Stimulated activated CD8-positive, alpha-beta memory T cell treated with anti-CD3 and anti-CD28 coated beads, Interleukin-12 subunit alpha, Interleukin-12 subunit beta, amount 100 ng/mL, for 4 hours (primary cell): ENCODE data around the gene FAM193B.

ENCODE experiments used
- DNase-seq: peaks from one replicate; pipeline ENCODE4 v3.0.0-alpha.2; 2020; ENCODE audit warnings: low read depth

The FAM193B gene

GRCh38 chr5:177515580-177515979 lies 38.8 kb downstream of the FAM193B start:
- no peak for DNase-seq

- no peak for DNase-seq
Observed at GRCh38 chr5:177514541-177514940, 39.8 kb downstream of the FAM193B start.

- DNase-seq = no peak
Observed at GRCh38 chr5:177513500-177513899, 40.9 kb downstream of the FAM193B start.

GRCh38 chr5:177512736-177513380 lies 41.5 kb downstream of the FAM193B start:
- DNase-seq = no peak

GRCh38 chr5:177511796-177512675 lies 42.3 kb downstream of the FAM193B start:
- DNase-seq = no peak

GRCh38 chr5:177511181-177511580 lies 43.2 kb downstream of the FAM193B start:
- no peak for DNase-seq

- no peak for DNase-seq
Observed at GRCh38 chr5:177510567-177511053, 43.8 kb downstream of the FAM193B start.

- no peak for DNase-seq
Observed at GRCh38 chr5:177509991-177510566, 44.3 kb downstream of the FAM193B start.

GRCh38 chr5:177509381-177509951 lies 44.9 kb downstream of the FAM193B start, which contains the start of gene DOK3:
TSS of gene DOK3 (minus strand) at chr5:177509826. CDS start at chr5:177509540, 286 bp downstream.
- DNase-seq = no peak

- DNase-seq = no peak
Observed at GRCh38 chr5:177508837-177509236, 45.5 kb downstream of the FAM193B start.

- no peak for DNase-seq
Observed at GRCh38 chr5:177508221-177508611, 46.1 kb downstream of the FAM193B start.

- DNase-seq = no peak
Observed at GRCh38 chr5:177507596-177508220, 46.7 kb downstream of the FAM193B start.

GRCh38 chr5:177507165-177507564 lies 47.2 kb downstream of the FAM193B start:
- DNase-seq = no peak

GRCh38 chr5:177505075-177505474 lies 49.3 kb downstream of the FAM193B start:
- no peak for DNase-seq

- DNase-seq = no peak
Observed at GRCh38 chr5:177504086-177505056, 50.0 kb downstream of the FAM193B start.

- DNase-seq = no peak
Observed at GRCh38 chr5:177503351-177504085, 50.8 kb downstream of the FAM193B start.

GRCh38 chr5:177502886-177503285 lies 51.5 kb downstream of the FAM193B start:
- no peak for DNase-seq

- no peak for DNase-seq
Observed at GRCh38 chr5:177501874-177502678, 52.3 kb downstream of the FAM193B start.
